Neutrophil (primary cell): ENCODE measurements around the gene SARDH.

Experiments used
- H3K27ac ChIP-seq: fragments of 200-600 bp; sonication (generic); 2 replicates; pipeline ENCODE4 v1.5.1; 2016; ENCODE audit warnings: mild to moderate bottlenecking, moderate library complexity
- H3K27me3 ChIP-seq: fragments of 200-600 bp; sonication (generic); 2 replicates; pipeline ENCODE4 v1.6.0; 2016; ENCODE audit warnings: mild to moderate bottlenecking
- H3K36me3 ChIP-seq: fragments of 200-600 bp; sonication (generic); 2 replicates; pipeline ENCODE4 v1.5.1; 2017
- H3K4me1 ChIP-seq, 2 experiments: fragments of 200-600 bp in 1 of 2; sonication (generic) in 1 of 2; 1 replicate in 1 of 2; 2 replicates in 1 of 2; pipeline versions ENCODE4 v1.5.1 to v1.6.1; 2013 to 2016; ENCODE audit warnings: low read depth in 1 of 2, low read length in 1 of 2, mild to moderate bottlenecking in 1 of 2, moderate library complexity in 1 of 2; ENCODE audit not compliant: control insufficient read depth in 1 of 2, insufficient read depth in 1 of 2
- H3K4me3 ChIP-seq, 2 experiments: fragments of 200-600 bp in 1 of 2; sonication (generic) in 1 of 2; 1 replicate in 1 of 2; 2 replicates in 1 of 2; pipeline ENCODE4 v1.5.1; 2013 to 2016; ENCODE audit warnings: low read depth in 1 of 2, low read length in 1 of 2, mild to moderate bottlenecking in 1 of 2, moderate library complexity in 1 of 2
- H3K9me3 ChIP-seq: fragments of 200-600 bp; sonication (generic); 2 replicates; pipeline ENCODE4 v1.5.1; 2016
- TF ChIP-seq, protein P1 (sequence below): fragments of 200-600 bp; sonication (generic); IDR thresholded peaks from 2 replicates; pipeline ENCODE4 v1.5.1; 2016; ENCODE audit warnings: antibody characterized with exemption

Gene SARDH

GRCh38 chr9:133777871-133778270 lies 39.7 kb upstream of the SARDH start:
- no peak overlapping the region for H3K4me3 ChIP-seq
- no peaks in the 10 kb centered on the region for H3K4me1 ChIP-seq
- TF ChIP-seq, protein P1, sequence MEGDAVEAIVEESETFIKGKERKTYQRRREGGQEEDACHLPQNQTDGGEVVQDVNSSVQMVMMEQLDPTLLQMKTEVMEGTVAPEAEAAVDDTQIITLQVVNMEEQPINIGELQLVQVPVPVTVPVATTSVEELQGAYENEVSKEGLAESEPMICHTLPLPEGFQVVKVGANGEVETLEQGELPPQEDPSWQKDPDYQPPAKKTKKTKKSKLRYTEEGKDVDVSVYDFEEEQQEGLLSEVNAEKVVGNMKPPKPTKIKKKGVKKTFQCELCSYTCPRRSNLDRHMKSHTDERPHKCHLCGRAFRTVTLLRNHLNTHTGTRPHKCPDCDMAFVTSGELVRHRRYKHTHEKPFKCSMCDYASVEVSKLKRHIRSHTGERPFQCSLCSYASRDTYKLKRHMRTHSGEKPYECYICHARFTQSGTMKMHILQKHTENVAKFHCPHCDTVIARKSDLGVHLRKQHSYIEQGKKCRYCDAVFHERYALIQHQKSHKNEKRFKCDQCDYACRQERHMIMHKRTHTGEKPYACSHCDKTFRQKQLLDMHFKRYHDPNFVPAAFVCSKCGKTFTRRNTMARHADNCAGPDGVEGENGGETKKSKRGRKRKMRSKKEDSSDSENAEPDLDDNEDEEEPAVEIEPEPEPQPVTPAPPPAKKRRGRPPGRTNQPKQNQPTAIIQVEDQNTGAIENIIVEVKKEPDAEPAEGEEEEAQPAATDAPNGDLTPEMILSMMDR, result no peak
- no peak overlapping the region for H3K27ac ChIP-seq
- H3K36me3 ChIP-seq, result no peaks in the 10 kb centered on the region
- no peaks in the 10 kb centered on the region for H3K9me3 ChIP-seq
- no peaks in the 10 kb centered on the region for H3K27me3 ChIP-seq

DNA sequence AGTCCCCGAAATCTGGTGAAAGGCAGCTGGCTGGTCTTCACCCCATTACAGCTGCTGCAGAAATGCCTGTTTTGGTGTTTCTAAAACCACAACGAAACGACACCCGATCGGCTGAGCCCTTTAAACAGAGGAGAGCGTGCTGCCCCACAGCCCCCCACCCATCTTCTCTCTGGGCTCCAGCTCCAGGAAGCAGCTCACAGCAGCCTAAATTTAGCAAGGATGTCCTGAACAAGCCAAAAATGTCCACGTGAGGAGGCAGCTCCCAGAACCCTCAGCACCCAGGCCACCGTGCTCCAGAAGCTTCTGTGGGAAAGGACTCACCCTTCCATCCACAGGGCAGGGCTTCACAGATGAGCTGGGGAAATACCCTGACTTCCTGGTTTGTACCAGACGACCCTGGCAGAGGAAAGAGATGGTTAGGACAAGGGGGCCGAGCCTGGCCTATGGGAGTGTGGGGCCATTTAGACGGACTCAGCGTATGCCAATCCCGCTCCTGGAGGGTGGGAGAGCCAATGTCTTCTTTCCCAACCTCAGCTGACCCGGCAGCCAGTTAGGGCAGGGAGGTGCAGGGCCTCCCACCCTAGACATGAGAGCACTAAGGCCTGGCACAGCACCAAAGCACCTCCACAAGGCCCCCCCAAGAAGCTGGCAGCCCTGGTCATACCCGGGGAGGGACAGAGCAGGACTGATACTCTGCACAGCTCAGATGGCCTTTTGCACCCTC lies 39.1 kb upstream of the SARDH start:
- TF ChIP-seq, protein P1, result no peak

DNA sequence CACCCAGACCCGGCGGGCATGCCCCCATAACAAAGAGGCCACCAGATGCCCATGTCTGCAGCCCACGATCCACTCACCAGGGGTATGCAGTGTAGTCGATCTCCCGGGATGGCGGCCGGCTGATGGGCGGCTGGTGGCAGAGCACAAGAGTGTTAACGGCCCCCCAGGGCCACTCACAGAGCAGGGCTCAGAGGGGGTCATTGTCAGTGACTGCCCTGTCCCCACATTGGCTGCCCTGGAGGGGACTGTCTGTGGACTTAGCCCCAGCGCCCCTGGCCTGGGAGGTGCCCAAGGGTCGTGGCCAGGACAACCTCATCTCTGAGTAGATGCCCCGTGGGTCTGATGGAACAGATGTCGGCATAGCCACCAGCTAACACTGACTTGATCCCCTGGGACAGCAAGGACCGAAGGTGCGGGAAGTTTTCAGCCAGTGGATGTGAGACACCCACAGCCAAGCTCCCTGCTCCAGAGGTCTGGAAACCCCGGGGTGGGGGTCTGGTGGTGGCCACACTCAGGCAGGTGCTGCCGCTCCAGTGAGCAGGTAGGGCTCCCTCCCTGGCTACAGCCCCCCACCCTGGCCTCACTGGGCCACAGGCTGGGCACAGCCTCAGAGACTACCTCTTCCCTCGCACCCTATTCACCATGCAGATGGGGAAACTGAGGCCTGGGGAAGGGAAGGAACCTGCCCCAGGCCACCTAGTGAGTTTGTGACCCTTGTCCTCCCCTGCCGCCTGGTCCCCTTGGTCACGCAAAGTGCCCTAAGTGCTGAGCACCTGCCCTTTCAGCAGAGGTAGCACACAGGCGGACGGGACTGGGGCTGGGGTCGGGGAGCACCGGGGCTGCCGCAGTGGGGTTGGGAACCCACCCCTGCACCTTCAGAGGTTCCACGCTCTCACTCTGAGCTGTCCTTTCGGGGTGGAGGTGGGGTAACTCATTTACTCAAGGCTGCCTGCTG lies 38.1 kb upstream of the SARDH start:
- Histone ChIP-seq H3K4me3 (no peak overlapping the region), H3K27me3 (no peaks in the 10 kb centered on the region), H3K9me3 (no peaks in the 10 kb centered on the region), H3K36me3 (no peaks in the 10 kb centered on the region), H3K27ac (no peak overlapping the region), H3K4me1 (no peaks in the 10 kb centered on the region)
- TF ChIP-seq, protein P1, result no peak

More for the DNA sequence above, 39.1 kb upstream of the SARDH start:
- Histone ChIP-seq H3K27me3 (no peaks in the 10 kb centered on the region), H3K4me1 (no peaks in the 10 kb centered on the region), H3K4me3 (no peak overlapping the region), H3K9me3 (no peaks in the 10 kb centered on the region), H3K27ac (no peak overlapping the region), H3K36me3 (no peaks in the 10 kb centered on the region)

DNA sequence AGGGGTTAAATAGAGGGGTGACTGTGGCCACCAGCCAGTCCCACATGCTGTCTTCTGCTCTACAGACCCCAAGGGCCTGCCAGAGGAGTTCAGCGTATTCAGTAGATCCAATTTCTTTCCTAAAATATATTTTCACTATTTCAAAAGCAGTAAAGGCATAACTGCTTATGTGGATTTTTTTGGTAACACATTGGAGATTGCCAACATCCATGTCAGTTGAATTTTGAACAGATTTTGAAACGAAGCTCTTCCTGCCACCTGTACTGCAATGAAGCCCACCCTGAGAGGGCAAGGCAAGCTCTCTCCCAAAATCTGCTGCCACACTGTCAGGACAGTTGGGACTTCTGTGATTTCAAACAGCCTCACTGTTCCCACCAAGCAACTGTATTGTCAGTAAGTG lies 37.1 kb upstream of the SARDH start:
- Histone ChIP-seq H3K4me1 (no peaks in the 10 kb centered on the region), H3K4me3 (no peak overlapping the region), H3K27me3 (no peaks in the 10 kb centered on the region), H3K36me3 (no peaks in the 10 kb centered on the region), H3K27ac (no peak overlapping the region), H3K9me3 (no peaks in the 10 kb centered on the region)
- TF ChIP-seq, protein P1, result no peak

DNA sequence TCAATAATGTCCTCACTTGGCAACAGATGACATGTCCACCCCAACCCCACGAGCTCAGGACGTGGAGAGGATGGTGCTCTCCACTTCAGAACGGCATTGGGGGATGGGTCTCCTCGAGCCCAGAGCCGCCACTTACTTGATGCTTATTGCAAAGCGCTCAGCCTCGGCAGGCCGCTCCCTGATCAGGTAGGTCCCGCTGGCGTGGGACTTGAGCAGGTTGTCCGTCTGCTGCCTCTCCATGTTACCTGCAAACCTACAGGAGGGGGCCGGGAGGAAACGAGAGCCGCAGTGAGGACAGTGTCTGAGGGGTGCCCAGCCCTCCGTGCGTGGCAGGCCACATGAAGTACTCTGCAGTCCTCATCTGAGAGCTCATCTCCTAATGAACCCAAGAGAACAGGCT lies 36.6 kb upstream of the SARDH start:
- no peaks in the 10 kb centered on the region for H3K4me1 ChIP-seq
- H3K9me3 ChIP-seq, result no peaks in the 10 kb centered on the region
- H3K27ac ChIP-seq, result no peak overlapping the region
- H3K27me3 ChIP-seq, result no peaks in the 10 kb centered on the region
- H3K36me3 ChIP-seq, result no peaks in the 10 kb centered on the region
- TF ChIP-seq, protein P1, result no peak
- no peak overlapping the region for H3K4me3 ChIP-seq
